IMR-90 (cell line): ENCODE measurements around the gene VAMP7.
"Not testable (repeated sequence)": the region's sequence is repeated elsewhere in the genome, so short reads cannot be mapped to it uniquely, and the experiment has no call there.

Experiments used
- BHLHE40 ChIP-seq: fragments of 150-350 bp; IDR thresholded peaks from 2 replicates; pipeline ENCODE4 v1.6.1; 2016; ENCODE audit warnings: mild to moderate bottlenecking, low read depth, low read length
- CEBPB ChIP-seq: IDR thresholded peaks from 2 replicates; pipeline ENCODE4 v1.6.1; 2012; ENCODE audit warnings: low read depth, low read length, improper control_type of control experiment
- CHD1 ChIP-seq: IDR thresholded peaks from 2 replicates; pipeline ENCODE4 v1.6.1; 2012; ENCODE audit warnings: low read depth, low read length, improper control_type of control experiment
- CTCF ChIP-seq: conservative IDR thresholded peaks from 2 replicates; pipeline ENCODE4 v1.5.1; 2012; ENCODE audit warnings: mild to moderate bottlenecking, low read depth, low read length, improper control_type of control experiment
- MAFK ChIP-seq: IDR thresholded peaks from 2 replicates; pipeline ENCODE4 v1.6.1; 2012; ENCODE audit warnings: low read depth, low read length, improper control_type of control experiment
- MAZ ChIP-seq: IDR thresholded peaks from 2 replicates; pipeline ENCODE4 v1.6.1; 2012; ENCODE audit warnings: low read depth, mild to moderate bottlenecking, low read length, improper control_type of control experiment, moderate library complexity, borderline replicate concordance
- MXI1 ChIP-seq: IDR thresholded peaks from 2 replicates; pipeline ENCODE4 v1.6.1; 2012; ENCODE audit warnings: low read depth, mild to moderate bottlenecking, low read length, moderate library complexity, borderline replicate concordance
- NFE2L2 ChIP-seq: fragments of 150-350 bp; IDR thresholded peaks from 2 replicates; pipeline ENCODE4 v1.6.1; 2016; ENCODE audit warnings: low read depth, mild to moderate bottlenecking, low read length
- POLR2A ChIP-seq: IDR thresholded peaks from 2 replicates; pipeline ENCODE4 v1.6.1; 2012; ENCODE audit warnings: mild to moderate bottlenecking, low read depth, low read length
- RAD21 ChIP-seq: IDR thresholded peaks from 2 replicates; pipeline ENCODE4 v1.6.1; 2012; ENCODE audit warnings: low read length, improper control_type of control experiment
- SMC3 ChIP-seq: fragments of 150-350 bp; IDR thresholded peaks from 2 replicates; pipeline ENCODE4 v1.6.1; 2016; ENCODE audit warnings: low read depth, mild to moderate bottlenecking, antibody characterized with exemption, low read length, moderate library complexity
- USF2 ChIP-seq: fragments of 150-350 bp; IDR thresholded peaks from 2 replicates; pipeline ENCODE4 v1.6.1; 2017; ENCODE audit warnings: mild to moderate bottlenecking, antibody characterized with exemption, low read length, low read depth

- not testable (repeated sequence) for TF ChIP-seq SMC3, BHLHE40, CTCF, MAZ, POLR2A, CEBPB, MAFK, CHD1, MXI1, RAD21, USF2, NFE2L2
Measured at GRCh38 chrX:155907661-155908060, 26.5 kb downstream of the VAMP7 start.
